Measurements from ENCODE around the gene PHACTR3. TPM values are rescaled to one million over a fixed set of nuclear protein-coding genes. Genes with fewer than 3 reads are reported as not detected.

PHACTR3 gene
- total and polyA plus RNA-seq, 10 donors, result 1.4 to 15.0 (median 8.6) TPM

DNA sequence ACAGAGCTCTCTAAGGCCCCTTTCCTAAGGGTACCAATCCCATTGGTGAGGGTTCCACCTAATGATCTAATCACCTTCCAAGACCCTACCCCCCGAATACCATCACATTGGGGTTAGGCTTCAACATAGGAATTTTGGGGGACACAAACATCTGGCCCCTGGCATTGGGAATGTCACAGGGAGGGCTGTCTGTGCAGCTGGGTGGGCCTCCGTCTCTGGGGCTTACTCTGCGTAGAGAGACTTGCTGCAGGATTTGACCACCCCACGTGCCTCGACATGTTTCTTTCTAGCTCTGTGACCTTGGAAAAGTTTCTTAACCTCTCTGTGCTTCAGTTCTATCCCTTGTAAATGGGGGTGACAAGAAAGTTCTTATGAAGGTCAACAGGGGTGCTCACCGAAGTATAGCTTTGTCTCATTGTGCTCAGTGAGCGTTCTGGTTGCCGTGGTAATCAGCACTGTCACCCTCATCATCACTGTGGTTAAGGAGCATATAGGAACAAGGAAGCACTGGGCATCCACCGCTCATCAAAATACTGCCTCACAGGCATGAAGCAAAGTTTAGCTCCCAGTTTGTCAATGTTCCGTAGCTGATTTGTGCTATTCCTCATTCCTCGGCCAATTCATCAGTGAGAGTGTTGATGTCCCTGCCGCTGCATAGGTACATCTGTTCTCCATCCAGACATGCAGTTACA is 176.3 kb downstream of the PHACTR3 start:
- H3K27me3 ChIP-seq (replicated peaks in 1 of 7), result peaks cover 0 to 6% (median 0%) of the 10 kb centered on the region in 7 donors
- no peaks in the 10 kb centered on the region for H3K36me3 ChIP-seq
- no peaks in the 10 kb centered on the region for H3K4me1 ChIP-seq
- no peaks in the 10 kb centered on the region for H3K9me3 ChIP-seq
- H3K27ac ChIP-seq, result no peak overlapping the region
- TF ChIP-seq, protein P1, sequence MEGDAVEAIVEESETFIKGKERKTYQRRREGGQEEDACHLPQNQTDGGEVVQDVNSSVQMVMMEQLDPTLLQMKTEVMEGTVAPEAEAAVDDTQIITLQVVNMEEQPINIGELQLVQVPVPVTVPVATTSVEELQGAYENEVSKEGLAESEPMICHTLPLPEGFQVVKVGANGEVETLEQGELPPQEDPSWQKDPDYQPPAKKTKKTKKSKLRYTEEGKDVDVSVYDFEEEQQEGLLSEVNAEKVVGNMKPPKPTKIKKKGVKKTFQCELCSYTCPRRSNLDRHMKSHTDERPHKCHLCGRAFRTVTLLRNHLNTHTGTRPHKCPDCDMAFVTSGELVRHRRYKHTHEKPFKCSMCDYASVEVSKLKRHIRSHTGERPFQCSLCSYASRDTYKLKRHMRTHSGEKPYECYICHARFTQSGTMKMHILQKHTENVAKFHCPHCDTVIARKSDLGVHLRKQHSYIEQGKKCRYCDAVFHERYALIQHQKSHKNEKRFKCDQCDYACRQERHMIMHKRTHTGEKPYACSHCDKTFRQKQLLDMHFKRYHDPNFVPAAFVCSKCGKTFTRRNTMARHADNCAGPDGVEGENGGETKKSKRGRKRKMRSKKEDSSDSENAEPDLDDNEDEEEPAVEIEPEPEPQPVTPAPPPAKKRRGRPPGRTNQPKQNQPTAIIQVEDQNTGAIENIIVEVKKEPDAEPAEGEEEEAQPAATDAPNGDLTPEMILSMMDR (IDR thresholded peaks at IDR 0.05 in 8 of 11, conservative IDR thresholded peaks at IDR 0.05 in 3 of 11), result no peak
- TF ChIP-seq POLR2AphosphoS5 (IDR thresholded peaks at IDR 0.05) (no peak), POLR2A (IDR thresholded peaks at IDR 0.05) (no peak)
- no peak overlapping the region for H3K4me3 ChIP-seq
- intact Hi-C loops (cut with DNase I; ENCODE audit: low total_unique reads), result no loop called here
- DNase-seq, result no peak
- 89 to 96% (median 92%) methylated on average over 12 of the region's 12 CpGs for WGBS, 5 donors

- Histone ChIP-seq H3K4me1 (no peaks in the 10 kb centered on the region), H3K27ac (no peak overlapping the region), H3K4me3 (no peak overlapping the region), H3K27me3 (replicated peaks in 1 of 7) (peaks cover 0 to 8% (median 0%) of the 10 kb centered on the region in 7 donors), H3K36me3 (no peaks in the 10 kb centered on the region), H3K9me3 (no peaks in the 10 kb centered on the region)
- 92 to 96% (median 93%) methylated on average over 7 to 12 of the region's 12 CpGs for WGBS, 5 donors
- no peak for DNase-seq
- TF ChIP-seq POLR2AphosphoS5 (IDR thresholded peaks at IDR 0.05) (no peak), POLR2A (IDR thresholded peaks at IDR 0.05) (no peak)
- TF ChIP-seq, protein P1 (IDR thresholded peaks at IDR 0.05 in 8 of 11, conservative IDR thresholded peaks at IDR 0.05 in 3 of 11), result no peak
- intact Hi-C loops (cut with DNase I; ENCODE audit: low total_unique reads), result no loop called here
These were observed 176.9 kb downstream of the PHACTR3 start for GRCh38 chr20:59781226-59781625.

DNA sequence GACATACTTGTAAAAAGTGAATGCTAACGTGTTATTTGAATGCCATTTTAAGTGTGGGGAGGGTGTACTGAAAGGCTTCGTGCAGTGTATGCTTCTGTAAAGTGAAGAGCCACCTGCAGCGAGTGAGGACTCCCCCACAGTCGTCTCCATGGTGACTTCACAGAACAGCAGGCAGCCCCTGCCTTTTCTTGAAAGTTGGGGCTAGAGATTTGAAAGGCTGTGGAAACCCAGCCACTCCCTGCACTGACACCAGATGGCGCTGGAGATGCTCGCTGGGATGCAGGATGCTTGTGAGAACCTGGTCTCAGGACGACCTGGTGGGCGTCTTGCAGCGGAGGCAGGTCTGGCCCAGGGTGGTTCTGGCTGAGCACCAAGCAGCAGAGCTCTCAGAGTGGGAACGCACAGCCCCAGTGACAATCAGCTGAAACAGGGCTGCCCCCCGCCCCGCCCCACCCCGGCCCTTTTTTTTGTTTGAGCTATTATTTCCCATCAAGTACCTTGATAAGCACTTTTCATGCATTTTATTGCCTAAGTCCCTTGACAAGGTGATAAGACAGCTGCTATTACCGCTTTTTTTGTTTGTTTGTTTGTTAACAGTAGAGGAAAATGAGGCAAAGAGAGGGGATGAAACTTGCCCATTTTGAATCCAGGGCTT is 178.8 kb downstream of the PHACTR3 start:
- WGBS, 5 donors, result 23 to 34% (median 27%) methylated on average over 14 of the region's 14 CpGs
- no peaks in the 10 kb centered on the region for H3K4me1 ChIP-seq
- TF ChIP-seq POLR2AphosphoS5 (IDR thresholded peaks at IDR 0.05) (no peak), POLR2A (IDR thresholded peaks at IDR 0.05) (no peak)
- TF ChIP-seq, protein P1 (IDR thresholded peaks at IDR 0.05 in 8 of 11, conservative IDR thresholded peaks at IDR 0.05 in 3 of 11), result peak in 10 of 11 experiments; percentile 11 to 73 (median 58)
- intact Hi-C loops (cut with DNase I; ENCODE audit: low total_unique reads), result no loop called here
- H3K27me3 ChIP-seq (replicated peaks in 1 of 7), result peaks cover 0 to 8% (median 0%) of the 10 kb centered on the region in 7 donors
- DNase-seq, result no peak
- no peak overlapping the region for H3K4me3 ChIP-seq
- no peaks in the 10 kb centered on the region for H3K36me3 ChIP-seq
- no peak overlapping the region for H3K27ac ChIP-seq
- no peaks in the 10 kb centered on the region for H3K9me3 ChIP-seq

DNA sequence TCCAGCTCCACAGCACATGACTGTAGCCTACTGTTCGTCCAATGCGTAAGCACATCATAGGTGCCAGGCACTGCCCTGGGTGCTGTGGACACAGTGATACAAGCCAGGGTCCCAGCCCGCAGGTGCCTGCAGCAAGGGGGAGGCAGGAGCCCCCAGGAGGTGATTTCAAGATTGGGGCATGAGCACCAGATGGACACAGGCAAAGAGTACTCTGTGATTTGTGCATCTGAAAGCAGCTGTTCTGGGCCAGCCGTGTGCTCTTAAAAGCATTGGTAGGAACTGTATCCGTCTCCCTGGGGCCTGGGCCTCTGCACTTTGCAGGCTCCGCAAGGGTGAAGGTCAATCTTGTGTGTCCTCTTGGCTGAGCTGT is 179.3 kb downstream of the PHACTR3 start:
- no peak for TF ChIP-seq POLR2A (IDR thresholded peaks at IDR 0.05)
- no peak for TF ChIP-seq POLR2AphosphoS5 (IDR thresholded peaks at IDR 0.05)
- TF ChIP-seq, protein P1 (IDR thresholded peaks at IDR 0.05 in 8 of 11, conservative IDR thresholded peaks at IDR 0.05 in 3 of 11), result no peak
- peaks cover 0 to 5% (median 0%) of the 10 kb centered on the region in 7 donors for H3K27me3 ChIP-seq (replicated peaks in 1 of 7)
- 82 to 88% (median 84%) methylated on average over 6 of the region's 6 CpGs for WGBS, 5 donors
- H3K4me1 ChIP-seq, result no peaks in the 10 kb centered on the region
- no peak for DNase-seq
- intact Hi-C loops (cut with DNase I; ENCODE audit: low total_unique reads), result no loop called here
- H3K9me3 ChIP-seq, result no peaks in the 10 kb centered on the region
- no peak overlapping the region for H3K4me3 ChIP-seq
- no peaks in the 10 kb centered on the region for H3K36me3 ChIP-seq
- H3K27ac ChIP-seq, result no peak overlapping the region

Data from spleen (tissue), 11 donors.